GM21367 (cell line): ENCODE measurements around the gene DONSON.

Source experiments
- ATAC-seq: cut with Tn5 transposase; IDR thresholded peaks from one replicate; pipeline ENCODE4 v1.9.1; 2021; ENCODE audit not compliant: unreplicated experiment

The DONSON gene

DNA sequence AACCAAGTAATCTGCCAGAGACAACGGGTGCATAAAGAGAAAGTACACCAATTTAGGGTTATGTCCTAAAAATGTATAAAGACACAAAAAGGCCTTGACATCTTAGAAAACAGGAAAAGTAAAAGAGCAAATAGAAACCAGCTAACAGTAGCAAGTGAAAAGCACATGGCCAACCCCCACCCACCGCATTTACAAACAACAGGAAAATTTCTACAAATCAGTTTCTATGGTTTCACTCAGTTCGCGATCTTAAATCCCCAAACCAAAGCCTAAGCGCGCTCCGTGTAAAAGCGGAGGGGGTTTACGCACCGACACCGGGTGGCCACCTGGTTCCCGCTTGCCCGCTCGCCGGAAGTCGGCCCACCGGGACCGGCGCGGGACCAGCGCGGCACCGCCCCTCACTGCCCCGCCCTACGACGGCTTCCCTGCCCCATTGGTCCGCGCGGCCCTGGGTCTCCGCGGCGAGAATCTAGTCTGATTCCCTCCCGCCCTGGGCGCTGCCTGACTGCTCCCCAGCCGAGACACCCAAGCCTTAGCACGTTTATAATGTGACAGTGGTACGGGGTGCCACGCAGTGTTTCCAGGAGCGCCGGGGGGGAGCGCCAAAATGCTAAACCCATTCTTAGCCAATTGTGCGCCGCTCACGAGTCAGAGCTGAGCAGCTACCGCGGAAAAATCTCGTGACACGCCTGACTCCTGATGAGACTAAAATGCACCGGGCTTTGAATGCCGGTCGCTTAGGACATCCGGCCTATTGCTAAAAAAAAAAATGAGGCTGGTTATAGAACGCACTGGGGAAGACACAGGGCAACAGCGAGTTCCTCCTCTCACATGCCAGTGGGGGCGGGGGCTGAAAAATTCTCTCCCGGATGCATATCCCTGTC is 46.5 kb downstream of the DONSON start, which contains the start of gene GART:
Gene GART, minus strand, starts transcription at position 362 of the 884 bp plus-strand sequence. CDS start 2,802 bp downstream, outside the sequence.
- ATAC-seq = peak; percentile 41

DNA sequence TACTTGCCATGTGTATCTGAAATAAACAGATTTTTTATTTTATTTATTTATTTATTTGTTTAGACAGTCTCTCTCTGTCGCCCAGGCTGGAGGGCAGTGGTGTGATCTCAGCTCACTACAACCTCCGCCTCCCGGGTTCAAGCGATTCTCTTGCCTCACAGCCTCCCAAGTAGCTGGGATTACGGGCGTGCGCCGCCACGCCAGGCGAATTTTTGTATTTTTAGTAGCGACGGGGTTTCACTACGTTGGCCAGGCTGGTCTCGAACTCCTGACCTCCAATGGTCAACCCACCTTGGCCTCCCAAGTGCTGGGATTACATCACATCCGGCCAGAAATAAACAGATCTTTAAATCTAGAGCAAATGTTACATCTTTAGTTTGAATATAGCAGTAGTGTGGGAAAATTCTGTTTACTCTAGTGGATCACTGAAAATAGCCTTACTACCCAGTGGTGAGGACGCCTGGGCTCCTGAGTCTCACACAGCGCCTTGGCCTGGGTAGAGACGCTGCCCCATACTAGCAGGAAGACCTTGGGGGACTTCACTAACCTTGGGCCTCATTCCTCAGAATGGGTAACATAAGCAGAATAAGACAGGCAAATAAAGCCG is 47.3 kb downstream of the DONSON start:
- no peak for ATAC-seq

DNA sequence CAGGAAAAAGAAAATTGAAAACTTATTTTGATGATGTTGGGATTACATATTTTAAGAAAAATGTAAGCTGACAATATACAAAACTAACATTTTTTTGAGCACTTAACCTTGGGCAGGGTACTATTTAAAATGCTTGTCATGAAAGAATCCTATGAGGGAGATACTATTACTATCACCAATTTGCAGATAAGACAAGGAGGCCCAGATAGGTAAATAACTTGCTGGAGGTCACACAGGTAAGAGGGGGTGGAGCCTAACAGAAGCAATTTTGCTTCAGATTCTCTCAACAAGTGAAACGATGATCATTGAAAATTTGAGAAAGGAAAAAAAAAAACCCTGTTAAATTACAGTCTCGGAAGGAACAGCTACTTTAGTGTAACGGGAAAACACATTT is 47.8 kb downstream of the DONSON start:
- no peak for ATAC-seq

DNA sequence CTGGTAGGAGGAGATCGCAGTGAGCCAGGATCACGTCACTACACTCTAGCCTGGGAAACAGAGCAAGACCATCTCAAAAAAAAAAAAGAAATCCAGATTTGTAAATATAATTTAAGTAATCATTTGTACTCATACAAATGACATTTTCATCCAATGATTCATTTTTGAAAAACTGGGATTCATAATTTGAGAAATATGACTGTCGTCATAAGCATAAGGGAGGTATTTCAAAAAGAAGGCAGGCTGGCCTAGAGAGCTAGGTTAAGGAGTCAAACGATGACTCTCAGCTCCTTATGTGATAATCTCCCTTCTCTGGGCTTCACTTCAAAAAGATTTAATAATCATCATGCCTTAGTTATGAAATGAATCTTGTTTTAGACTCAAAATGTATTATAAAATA is 48.9 kb downstream of the DONSON start:
- no peak for ATAC-seq

DNA sequence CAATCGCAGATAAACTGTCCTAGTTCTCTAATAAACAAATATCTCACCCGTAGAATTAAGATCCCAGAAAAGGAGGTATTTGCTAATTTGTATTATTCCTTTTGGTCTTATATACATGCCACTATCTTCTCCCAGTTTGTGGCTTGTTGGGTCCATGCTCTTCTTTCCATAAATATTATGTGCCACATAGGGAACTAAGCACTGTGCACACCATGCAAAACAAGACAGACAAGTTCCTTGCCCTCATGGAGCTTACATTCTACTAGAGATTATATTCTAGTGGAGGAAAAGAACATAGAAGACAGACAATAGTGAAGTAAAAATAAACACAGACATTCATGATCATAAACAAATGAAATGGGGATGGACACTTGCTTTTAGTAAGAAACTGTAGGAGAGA is 51.3 kb downstream of the DONSON start:
- ATAC-seq = no peak

DNA sequence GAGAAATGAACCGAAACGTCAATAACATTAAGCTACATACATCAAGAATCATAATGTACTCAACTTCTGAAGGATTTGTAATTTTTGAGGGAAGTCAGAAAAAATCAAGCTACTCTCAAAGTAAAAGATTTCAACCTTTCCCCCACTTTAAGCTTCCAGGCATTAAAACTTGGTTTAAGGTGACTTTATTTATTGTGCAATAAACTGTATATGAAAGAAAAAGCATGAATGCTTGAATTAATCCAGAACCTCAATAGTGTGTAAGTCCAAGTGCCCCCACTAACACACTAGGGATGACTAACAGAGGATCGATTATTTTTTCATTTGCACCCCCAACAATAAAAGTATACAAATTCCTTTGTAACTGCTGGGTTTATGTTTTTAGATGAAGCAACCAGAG is 57.5 kb downstream of the DONSON start:
- no peak for ATAC-seq
